Cerebellar cortex (tissue), 1 donor: Measurements from ENCODE around the gene CDC20B.
"Not testable (repeated sequence)": the region's sequence is repeated elsewhere in the genome, so short reads cannot be mapped to it uniquely, and the experiment has no call there.

Source experiments
- DNase-seq: peaks from one replicate; pipeline ENCODE4 v3.0.0-alpha.2; 2015; ENCODE audit warnings: low spot score

Gene CDC20B

DNA sequence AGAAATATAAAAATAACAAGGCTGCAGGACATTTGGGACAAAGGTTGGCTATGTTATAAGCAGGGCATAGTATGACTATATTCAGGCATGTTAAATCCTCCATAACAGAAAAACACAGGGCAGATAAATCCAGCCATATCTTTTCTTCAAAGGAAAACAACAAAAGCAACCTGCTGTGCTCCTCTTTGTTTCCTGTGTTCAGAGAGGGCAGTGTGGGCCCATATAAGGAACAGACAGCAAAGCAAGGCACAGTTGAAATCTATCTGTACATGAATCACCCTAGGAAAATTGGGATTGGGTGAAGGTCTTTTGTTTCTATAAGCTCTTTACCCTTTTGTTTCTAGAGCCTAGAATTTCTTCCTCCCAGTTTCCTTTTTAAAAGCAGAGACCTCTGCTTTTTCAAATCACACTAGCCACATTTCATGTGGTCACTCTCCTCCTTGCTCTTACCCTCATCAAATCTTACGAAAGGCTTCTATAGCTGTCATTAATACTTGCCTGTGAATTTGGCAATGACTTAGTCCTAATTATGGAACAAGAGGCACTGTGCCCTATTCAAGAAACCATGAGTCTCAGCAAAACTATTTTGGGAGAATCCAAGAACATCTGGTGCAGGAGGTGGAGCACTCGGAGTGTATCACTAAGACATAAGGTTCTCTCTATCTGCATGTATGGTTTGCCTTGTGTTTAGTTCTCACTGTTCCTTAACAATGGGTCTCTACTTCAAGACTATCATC, 68.8 kb downstream of the CDC20B start:
- no peak for DNase-seq

DNA sequence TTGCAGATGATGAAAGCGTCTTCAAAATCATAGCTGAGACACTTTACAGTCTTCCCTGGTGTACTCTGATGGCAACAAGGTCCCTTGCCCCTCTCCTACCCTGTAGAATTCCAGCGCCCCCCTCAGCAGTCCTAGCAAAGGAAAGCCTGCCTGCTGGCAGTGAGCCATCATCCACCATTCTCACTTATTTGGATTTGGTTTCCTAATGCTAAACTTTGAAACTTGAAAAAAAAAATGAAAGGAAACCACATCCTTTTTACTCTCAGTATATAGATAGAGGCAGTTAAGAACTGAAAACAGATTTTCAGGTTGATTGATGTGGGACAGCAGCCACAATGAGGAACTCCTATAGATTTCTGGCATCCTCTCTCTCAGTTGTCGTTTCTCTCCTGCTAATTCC, 70.6 kb downstream of the CDC20B start, which contains the start of gene GZMA:
GZMA (plus strand) TSS at position 299 of the 400 bp plus-strand sequence; CDS start at position 336, 37 bp downstream.
- no peak for DNase-seq

DNA sequence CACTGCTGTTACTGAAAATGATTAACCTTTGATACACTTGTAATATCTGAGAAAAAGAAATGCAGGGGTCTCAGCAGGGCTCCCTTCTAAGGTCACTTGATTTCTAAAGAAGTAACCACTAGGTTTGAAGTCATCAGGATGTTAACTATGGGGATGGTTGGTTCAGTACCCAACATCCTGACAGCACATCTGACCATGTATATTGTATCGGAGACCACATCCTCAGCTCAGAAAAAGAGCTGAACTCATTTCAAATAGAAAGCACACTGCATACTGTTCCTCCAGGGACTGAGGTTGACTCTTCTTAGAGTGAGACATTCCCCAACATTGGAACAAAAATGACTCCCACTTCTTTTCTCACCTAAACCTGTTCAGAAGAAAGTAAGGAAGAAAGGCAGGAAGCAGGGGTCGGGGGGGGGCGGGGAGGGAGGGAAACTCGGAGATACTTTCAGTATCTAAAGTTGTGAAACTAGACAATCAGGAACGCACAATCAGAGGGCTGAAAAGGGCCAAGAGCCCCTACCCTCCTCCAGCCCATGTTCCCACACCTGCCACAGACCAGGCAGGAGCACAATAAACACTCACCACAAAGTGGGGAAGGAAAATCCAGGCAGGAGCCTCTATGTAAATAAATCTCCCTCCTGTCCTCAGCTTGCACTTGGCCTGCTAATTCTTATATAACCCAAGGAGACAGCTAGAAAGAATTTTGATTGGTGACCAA, 71.3 kb downstream of the CDC20B start:
- no peak for DNase-seq

DNA sequence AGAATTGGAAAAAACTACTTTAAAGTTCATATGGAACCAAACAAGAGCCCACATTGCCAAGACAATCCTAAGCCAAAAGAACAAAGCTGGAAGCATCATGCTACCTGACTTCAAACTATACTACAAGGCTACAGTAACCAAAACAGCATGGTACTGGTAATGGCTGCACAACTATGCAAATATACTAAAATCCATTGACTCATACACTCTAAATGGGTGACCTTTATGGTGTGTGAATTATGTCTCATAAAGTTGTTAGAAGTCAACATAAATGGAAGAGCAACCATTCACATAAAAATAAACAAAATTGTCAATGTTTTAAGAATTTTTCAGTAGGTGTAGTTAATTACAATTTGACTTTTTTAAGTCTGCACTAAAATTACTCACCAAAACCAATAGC, 71.8 kb downstream of the CDC20B start:
- DNase-seq, result not testable (repeated sequence)

DNA sequence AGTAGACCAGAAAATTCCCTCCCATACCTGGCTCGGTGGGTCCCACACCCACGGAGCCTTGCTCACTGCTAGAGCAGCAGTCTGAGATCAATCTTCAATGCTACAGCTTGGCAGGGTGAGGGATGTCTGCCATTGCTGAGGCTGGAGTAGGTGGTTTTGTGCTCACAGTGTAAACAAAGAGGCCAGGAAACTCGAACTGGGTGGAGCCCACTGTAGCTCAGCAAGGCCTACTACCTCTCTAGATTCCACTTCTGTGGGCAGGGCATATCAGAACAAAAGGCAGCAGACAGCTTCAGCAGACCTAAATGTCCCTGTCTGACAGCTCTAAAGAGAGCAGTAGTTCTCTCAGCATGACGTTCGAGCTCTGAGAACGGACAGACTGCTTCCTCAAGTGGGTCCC, 76.1 kb downstream of the CDC20B start:
- DNase-seq, result no peak

DNA sequence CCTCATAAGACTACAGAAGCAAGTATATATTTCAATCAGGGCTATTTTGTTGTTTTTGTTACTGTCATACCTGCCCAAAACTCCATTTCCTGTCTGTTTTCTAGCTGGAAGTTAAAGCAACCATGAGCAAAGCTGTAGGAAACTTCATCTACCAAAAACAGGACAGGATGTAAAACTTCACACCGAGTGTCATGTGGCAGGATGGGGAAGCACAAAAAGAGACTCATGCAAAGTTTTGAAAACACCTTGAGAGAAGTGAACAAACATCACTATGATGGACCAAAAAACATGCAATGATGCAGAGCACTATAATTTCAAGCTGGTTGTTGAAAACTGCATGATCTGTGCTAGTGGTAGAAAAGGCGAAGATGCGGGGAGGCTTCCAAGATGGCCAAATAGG, 76.8 kb downstream of the CDC20B start:
- DNase-seq, result no peak

DNA sequence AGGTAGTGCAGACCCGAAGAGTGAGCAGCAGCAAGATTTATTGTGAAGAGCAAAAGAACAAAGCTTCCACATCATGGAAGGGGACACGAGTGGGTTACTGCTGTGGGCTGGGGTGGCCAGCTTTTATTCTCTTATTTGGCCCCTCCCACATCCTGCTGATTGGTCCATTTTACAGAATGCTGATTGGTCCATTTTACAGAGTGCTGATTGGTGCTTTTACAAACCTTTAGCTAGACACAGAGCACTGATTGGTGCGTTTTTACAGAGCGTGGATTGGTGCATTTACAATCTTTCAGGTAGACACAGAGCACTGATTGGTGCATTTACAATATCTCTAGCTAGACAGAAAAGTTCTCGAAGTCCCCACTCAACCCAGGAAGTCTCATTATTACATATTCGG, 82.0 kb downstream of the CDC20B start:
- DNase-seq, result not testable (repeated sequence)

DNA sequence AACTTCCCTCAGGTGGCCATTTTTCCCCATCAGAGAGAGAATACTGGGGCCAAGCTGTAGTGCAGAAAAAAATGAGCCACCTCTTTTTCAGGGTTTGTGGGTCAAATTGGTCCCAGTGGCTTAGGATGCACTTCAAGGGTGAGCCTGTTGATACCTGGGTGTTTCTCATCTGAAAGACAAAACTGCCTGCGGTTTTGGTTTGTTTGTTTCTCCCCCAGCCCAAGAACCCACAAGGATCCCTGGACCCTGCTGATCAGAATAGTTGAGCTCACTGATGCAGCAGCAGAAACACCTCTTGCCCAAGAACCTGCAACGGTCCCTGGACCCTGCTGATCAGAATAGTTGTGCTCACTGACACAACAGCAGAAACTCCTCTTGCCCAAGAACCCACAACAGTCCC, 83.7 kb downstream of the CDC20B start:
- not testable (repeated sequence) for DNase-seq

DNA sequence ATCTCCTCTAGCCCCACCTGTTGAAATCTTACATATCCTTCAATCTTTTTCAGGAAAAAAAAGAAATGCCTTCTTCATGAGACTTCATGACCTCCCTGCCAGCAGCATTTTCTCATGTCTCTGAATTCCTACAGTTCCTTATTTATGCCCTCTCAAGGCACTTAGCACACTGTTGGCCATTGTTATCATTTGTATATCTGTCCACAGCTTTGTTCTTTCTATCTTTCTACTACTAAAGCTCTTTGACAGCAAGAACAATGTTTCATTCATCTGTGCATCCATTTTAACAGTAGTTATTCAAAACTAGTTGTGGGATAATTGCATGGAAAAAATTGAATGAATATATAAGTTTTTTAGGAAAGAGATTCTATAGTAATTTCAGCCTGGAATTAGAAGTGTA, 91.4 kb downstream of the CDC20B start:
- no peak for DNase-seq

DNA sequence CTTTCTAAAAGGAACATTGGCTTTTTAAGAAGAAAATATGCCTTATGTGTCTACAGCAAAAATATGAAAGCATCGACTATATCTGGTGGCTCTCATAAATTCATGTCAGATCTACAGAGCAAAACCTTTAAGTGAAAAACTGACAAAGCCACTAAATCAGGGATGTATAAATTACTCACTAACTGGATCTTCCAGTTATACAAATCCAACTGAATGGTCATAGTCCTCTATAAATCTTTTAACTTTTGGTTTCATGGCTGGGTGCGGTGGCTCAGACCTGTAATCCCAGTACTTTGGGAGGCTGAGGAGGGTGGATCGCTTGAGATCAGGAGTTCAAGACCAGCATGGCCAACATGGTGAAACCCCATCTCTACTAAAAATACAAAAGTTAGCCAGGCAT, 99.8 kb downstream of the CDC20B start:
- no peak for DNase-seq

DNA sequence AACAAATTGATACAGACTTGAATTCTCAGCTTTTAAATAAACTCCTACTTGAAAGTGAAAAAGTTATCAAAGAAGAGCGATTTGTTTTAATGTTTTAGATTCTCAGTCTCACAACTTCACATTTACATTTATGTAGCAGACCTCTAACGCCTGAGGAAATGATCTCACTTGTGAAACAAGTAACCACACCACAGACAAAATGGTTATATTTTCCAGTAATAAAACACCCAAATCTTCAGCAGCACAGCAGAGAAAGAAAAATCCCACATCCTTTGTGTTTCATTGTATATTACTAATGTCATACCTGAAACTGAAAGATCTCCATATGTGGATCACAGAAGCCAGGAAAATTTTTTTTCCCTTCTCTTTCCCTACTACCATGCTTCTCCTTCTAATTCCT, 100.3 kb downstream of the CDC20B start:
- no peak for DNase-seq

DNA sequence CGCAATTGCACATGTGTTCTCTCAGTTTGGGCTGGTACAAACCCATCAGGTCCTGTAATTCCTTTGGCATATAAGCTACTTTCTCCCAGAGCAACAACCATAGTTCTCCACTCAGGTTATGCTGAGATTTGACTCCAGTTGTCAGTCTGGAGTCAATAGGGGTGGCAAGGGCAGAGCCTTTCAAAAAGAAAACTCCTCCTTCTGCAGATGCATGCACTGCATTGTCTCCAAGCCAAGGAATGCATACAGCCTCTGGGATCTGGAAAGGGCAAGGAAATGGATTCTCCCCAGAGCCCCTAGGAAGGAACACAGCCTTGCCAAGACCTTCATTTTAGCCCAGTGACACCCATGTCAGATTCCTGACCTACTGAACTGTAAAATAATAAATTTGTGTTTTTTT, 101.6 kb downstream of the CDC20B start:
- no peak for DNase-seq

DNA sequence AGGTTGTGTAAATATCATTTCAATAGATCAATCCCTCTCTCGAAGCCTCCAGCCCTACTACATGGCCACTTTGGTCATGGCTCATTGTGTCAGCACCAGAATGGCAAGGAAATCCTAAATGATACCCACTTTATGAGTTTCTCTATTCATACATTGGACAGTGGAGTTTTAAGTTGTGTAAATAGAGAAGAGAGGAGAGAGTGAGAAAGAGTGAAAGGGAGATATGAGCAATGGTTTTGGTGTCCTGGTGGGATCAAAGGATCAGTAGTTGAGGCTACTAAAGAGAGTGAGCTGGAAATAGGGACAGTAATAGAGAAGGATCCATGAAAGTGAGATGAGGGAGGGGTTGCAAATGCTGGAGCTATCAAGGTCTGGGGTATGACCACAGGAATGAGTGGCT, 102.0 kb downstream of the CDC20B start:
- no peak for DNase-seq

DNA sequence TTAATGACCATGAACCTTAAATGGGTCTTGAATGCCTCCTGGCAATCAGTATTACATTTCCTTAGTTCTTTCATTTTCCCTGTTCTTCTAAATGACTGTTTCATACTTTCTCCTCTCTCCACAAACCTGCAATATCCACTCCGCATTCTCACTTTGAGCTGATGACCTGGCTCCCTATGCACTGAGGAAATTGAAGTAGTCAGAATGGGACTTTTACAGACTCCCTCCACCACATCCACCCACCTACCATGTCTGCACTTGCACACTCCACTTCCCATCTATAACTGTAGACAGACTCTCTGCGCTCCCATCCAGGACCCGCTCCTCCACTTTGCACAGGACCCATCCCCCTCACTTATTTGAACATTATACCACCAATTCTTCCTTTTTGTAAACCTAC, 106.7 kb downstream of the CDC20B start:
- DNase-seq, result no peak

DNA sequence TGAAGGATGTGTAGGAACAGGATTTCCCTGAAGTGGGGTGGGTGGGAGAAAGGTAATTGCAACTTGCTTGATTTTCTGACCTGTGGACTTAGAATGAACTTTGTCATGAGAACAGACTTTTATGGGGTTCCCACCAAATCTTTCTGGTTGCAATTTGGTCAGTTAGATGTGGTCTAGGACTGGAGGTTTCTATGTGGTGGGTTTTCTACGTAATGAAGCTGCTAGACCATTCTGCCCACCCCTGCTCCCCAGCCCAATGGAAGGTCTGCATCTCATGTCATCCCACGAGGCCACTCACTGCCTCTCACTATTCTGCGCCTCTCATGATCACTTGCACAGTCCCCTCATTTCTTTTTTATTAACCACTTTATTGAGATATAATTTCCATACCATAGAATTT, 108.5 kb downstream of the CDC20B start:
- DNase-seq, result no peak

DNA sequence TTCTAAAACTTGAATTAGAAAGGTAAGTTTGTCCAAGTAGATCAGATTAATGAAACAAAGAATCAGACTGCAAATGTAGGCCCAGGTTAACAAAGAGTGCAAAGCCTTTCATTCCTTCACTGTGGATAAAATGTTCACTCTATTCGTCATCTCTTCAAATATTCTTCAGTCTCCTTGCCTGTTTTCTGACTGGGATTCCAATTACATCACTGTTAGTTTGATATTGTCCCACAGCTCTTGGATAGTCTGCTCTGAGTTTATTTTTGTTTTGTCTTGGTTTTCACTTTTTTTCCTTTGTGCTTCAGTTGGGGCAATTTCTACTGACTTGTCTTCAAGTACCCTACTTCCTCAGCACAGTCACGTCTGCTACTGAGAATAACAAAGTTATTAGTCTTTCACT, 109.1 kb downstream of the CDC20B start:
- no peak for DNase-seq

DNA sequence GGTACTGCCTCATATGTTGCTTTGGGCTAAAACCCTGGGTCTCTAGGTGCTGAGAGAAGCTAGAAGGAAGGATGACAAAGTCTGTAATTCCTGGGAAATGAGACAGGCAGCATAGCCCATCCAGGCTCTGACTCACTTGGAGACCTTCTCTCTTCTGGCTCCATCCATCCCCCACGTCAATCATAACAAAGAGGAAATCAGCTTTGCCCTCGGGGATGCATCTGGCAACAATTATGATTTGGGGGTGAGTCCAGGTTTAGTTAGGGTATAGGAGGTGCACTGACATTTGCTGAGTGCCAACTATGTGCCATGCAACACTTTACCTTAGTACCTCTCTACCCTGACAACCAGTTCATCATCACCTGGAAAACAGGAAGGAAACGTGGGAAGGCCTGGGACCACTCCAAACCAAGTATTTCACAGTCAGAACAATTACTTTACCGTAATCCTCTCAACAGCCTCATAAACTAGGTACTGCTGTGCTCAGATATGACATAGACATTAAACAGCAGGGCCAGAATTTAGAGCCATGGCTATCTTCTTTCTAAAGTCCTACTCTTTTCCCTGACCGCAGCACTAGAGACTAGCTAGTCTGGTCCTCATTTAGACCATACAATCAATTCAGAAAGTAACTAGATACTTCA, 109.6 kb downstream of the CDC20B start:
- no peak for DNase-seq
